Fibroblast of skin of back (primary cell): Measurements from ENCODE around the gene RPS6KA5.
A peak's percentile ranks its signal among the peaks of the same experiment; 100 is the strongest.
"Not testable (repeated sequence)": the region's sequence is repeated elsewhere in the genome, so short reads cannot be mapped to it uniquely, and the experiment has no call there.

ENCODE experiments used
- DNase-seq: peaks from one replicate; pipeline ENCODE4 v3.0.0-alpha.2; 2013

Gene RPS6KA5

DNA sequence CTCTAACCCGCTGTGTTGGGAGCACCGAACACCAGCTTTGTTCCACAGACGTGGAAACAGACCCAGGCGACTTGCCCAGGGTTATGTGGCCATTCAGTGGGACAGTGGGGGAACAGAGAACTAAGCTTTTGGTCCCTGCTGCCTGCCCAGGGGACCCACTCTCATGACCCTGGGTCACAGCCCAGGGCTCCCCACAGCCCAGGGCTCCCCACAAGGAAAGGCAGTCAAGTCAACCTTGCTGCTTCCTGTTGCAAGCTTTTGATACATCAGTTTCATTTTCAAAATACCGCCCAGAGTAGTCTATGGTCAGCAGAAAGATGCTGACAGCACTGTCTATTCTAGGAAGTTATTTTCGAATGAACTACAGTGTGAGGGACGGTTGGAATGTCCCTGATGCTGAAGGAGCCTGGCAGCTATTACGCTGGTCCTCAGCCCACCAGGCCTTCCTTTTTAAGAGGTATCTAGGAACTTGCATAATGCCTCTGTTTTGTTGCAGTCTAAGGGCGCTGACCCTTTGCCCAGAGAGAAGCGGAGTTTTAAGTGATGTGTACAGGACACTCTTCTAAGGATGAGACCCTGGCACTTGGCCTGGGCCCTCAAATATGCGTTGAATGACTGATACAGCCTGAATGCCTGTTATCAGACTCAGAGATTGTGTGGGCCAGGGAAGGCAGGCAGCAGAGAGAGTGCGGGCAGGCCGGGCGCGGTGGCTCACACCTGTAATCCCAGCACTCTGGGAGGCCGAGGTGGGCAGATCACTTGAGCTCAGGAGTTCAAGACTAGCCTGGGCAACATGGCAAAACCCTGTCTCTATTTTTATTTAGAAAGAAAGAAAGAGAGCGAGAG is 231.6 kb downstream of the RPS6KA5 start:
- DNase-seq = no peak

- peak; percentile 87 for DNase-seq
Observed at GRCh38 chr14:90827919-90828610, 232.4 kb downstream of the RPS6KA5 start.

DNA sequence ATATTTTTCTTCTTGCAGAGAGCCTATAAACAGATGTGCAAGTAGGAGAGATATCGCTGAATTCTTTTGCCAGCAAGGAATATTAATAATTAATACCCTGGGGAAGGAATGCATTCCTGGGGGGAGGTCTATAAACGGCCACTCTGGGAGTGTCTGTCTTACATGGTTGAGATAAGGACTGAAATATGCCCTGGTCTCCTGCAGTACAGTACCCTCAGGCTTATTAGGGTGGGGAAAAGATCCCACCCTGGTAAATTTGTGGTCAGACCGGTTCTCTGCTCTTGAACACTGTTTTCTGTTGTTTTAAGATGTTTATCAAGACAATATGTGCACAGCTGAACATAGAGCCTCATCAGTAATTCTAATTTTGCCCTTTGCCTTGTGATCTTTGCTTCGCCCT is 236.9 kb downstream of the RPS6KA5 start:
- DNase-seq = not testable (repeated sequence)

DNA sequence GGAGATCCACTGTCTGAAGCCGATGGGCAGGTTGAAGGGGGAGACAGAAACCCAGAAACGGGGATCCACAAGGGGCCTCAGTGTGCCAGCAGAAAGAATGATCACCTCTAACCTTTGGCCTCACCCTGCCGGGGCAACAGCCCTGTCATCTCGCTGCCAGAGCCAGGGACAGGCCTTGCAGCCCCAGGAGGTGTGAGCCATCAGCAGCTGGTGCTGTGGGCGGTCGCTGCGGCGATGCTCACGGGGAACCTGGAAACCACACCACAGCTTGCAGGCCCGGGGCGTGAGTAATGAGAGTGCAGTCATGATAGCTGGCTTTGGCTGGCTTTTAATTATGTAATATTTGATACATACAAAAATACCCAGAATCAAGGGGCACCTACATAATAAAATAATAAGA is 239.5 kb downstream of the RPS6KA5 start:
- DNase-seq = peak; percentile 11

GRCh38 chr14:90819734-90820393 is 240.6 kb downstream of the RPS6KA5 start:
- no peak for DNase-seq

DNA sequence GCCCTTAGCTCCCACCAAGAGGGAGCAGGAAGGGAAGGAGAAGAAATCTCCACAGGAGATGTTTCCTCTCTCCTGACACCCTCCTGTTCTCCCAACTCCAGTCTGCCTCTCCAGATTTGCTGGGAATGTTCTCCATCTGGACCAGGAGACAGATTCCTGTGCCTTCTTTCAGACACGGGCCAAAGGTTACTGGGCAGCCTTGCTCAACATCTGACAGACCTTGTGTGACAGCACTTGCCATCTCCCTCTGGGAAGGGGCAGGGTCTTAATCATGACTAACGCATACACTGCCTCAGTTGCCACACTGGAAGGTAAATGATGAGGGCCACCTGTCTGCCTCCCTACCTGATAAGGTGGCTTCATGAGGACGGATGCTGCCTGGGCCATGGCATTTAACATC is 241.7 kb downstream of the RPS6KA5 start:
- DNase-seq = no peak

- DNase-seq = no peak
Observed at GRCh38 chr14:90816681-90817436, 243.6 kb downstream of the RPS6KA5 start.

GRCh38 chr14:90815822-90816662 is 244.4 kb downstream of the RPS6KA5 start, which contains the start of gene TTC7B:
Gene TTC7B (minus strand): TSS chr14:90816430. CDS start chr14:90816295, 135 bp downstream.
- peak; percentile 48 for DNase-seq

DNA sequence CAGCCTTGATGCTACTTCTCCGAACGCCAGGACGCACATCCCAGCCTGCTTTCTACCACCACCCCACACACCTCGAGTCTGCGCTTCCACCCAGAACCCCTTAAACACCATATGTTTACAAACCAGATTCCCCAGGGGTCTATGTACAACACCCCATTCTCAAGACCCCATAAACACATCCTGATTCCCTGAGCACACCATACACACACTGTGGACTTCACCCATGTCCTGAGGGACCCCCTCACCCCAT is 244.9 kb downstream of the RPS6KA5 start:
- no peak for DNase-seq

DNA sequence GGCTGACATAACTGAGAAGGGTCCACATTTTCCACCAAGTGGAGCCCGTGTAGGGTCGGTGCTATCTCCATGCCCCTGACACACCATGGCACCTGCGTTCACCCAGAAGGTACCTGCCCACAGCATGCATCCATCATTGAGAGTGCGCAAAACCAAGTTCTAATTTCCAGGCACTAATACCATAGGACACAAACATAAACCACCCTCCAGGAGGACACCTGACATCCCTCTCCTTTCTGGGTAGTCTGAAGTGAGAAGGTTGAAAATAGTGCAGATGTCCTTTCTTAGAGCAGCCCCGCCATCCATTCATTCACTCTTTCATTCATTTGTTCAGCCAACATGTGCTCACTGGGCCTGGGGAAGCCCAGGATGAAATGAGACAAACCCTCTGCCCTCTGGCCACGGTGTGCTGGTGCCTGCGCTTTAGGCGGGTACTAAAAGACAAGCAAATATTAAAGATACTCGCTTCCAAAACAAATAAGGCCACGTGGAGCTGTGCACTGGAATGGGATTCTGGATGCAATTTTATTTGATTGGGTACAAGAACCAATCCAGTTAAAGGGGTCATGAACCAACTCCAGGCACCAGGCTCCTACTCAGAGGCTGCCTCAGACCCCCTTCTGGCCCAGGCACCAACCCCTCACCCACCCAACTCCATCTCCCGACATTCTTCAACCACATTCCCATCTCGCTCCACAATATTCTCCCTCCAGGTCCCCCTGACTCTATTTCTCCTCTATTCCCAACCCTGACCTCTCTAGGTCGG is 245.5 kb downstream of the RPS6KA5 start:
- no peak for DNase-seq

- DNase-seq = no peak
Observed at GRCh38 chr14:90813442-90813841, 247.0 kb downstream of the RPS6KA5 start.

DNA sequence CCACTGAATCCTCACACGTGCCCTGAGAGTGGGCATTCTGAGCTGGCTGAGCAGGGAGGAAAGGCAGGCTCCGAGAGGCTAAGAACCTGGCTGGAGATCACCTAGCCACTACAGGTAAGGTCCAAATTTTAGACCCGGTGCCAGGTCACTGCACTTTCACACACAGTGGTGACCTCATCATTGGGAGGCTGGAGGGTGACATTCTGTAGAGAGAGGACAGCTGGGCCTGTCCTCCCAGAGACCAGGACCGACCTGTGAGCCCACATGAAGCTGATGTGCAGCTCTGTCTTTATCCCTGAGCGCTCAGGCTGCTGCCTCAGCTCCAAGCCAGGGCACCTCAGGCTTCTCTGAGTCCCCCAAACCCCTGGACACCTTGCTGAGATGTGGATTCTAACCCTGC is 248.3 kb downstream of the RPS6KA5 start:
- DNase-seq = no peak

GRCh38 chr14:90811641-90812040 is 248.8 kb downstream of the RPS6KA5 start:
- no peak for DNase-seq

DNA sequence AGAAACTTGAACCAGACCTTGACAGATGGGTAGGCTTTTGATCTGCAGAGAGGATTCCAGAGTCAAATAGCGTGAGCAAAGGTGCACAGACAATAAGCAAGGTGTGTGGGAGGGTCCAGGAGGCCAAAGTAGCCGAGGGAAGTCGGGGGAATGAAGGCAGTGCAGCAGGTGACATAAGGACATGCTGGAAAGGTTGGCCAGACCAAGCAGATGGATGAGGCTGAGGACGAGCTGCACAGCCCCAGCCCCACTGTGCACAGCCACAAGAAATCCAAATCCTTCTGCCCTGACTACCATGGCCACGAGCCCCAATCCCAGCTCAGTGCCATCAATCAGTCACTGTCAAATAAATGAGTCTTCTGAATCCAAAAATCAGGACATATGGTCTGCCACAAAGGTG is 249.6 kb downstream of the RPS6KA5 start:
- no peak for DNase-seq

GRCh38 chr14:90809530-90810312 is 250.7 kb downstream of the RPS6KA5 start:
- DNase-seq = no peak

DNA sequence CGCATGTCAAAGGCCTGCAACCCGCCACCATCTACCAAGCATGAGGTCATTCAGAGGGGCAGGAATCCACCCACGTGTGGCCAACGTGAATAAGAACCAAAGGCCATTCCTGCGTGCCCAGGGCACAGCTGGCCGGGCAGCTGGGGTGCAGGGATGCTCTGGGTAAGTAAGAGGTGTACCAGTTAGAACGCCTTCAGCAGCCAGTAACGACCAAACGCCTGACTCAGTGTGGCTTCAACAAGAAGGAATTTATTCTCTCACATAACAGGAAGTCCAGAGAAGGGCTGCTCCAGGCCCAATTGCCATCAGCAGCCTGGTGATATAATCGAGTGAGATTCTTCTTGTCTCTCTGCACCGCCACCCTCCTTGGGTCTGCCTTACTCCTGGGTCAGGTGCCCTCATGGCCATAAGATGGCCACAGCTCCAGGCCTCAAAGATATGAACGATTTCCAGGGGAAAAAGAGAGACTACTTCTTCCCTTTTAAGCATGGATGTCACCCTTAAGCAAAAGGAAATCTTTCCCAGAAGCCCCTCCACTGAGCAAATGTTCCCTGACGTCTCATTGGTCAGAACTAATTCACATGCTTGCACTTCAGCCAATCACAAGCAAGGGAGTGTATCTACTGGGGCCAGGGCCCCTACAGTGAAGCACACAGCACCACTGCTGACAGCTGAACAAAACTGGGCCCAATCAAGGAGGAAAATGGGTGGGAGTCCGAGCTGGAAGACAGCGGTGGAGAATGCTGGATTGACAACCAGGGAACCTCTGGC is 251.5 kb downstream of the RPS6KA5 start:
- peak; percentile 28 for DNase-seq

GRCh38 chr14:90807060-90807459 is 253.4 kb downstream of the RPS6KA5 start:
- DNase-seq = no peak

GRCh38 chr14:90805662-90806540 is 254.5 kb downstream of the RPS6KA5 start:
- DNase-seq = no peak

DNA sequence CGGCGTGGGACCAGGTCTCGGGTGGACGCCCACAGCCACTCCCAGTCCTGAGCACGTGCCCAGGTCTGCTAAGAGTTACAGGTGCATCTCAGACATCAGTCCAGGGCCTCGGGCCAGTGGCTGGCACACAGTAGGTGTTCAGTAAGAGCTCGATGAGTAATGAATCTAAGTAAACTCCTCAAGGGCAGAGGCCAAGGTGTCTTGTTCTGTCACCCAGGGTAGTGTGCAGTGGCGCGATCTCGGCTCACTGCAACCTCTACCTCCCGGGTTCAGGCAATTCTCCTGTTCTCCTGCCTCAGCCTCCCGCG is 255.4 kb downstream of the RPS6KA5 start:
- no peak for DNase-seq
